ENCODE results near the gene FOXO4.
"Not testable (repeated sequence)": the region's sequence is repeated elsewhere in the genome, so short reads cannot be mapped to it uniquely, and the experiment has no call there.

The FOXO4 gene, protein sequence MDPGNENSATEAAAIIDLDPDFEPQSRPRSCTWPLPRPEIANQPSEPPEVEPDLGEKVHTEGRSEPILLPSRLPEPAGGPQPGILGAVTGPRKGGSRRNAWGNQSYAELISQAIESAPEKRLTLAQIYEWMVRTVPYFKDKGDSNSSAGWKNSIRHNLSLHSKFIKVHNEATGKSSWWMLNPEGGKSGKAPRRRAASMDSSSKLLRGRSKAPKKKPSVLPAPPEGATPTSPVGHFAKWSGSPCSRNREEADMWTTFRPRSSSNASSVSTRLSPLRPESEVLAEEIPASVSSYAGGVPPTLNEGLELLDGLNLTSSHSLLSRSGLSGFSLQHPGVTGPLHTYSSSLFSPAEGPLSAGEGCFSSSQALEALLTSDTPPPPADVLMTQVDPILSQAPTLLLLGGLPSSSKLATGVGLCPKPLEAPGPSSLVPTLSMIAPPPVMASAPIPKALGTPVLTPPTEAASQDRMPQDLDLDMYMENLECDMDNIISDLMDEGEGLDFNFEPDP

DNA sequence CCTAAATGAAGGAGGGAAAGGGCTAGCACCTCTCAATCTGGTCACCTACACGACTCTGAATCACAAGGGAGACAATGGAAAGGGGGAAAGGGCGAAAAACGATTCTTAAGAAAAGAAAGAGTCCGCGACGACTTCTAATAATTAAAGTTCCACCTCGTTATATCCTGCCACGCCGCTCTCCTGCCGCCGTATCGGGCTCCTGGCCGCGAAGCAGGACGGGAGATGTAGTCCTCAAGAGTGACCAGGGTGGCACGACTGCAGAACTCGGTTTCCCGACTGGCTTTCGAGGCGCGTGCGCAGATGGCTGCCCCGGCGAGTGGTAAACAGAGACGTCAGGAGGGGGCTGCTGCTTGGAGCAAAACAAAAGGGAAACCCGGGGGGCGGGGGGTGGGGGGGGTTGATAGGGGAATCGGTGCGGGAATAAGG is at the start of gene FOXO4:
FOXO4 (plus strand) TSS at position 297 of the 426 bp plus-strand sequence. CDS start 678 bp downstream, outside the sequence.
- H3K9me3 Mint-ChIP-seq: no peaks in the 10 kb centered on the region
- peak within 1 kb of the TSS; percentile 97 for H3K4me3 Mint-ChIP-seq
- no peaks in the 10 kb centered on the region for H3K36me3 Mint-ChIP-seq (ENCODE audit: low read depth)
- peaks cover 25% of the 10 kb centered on the region for H3K4me1 Mint-ChIP-seq (ENCODE audit: low read depth)
- H3K27ac Mint-ChIP-seq: peak within 1 kb of the TSS; percentile 91
- no peaks in the 10 kb centered on the region for H3K27me3 Mint-ChIP-seq

DNA sequence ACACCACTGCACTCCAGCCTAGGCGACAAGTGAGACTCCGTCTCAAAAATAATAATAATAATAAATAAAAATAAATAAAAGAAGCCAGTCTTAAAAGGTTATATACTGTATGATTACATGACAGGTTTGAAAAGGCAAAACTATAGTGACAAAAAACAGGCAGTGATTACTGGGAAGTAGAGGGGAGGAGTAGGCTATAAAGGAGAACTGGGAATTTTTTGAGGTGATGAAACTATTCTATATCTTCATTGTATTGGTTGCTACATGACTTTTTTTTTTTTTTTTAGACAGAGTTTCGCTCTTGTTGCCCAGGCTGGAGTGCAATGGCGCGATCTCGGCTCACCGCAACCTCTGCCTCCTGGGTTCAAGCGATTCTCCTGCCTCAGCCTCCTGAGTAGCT is 47.8 kb upstream of the FOXO4 start:
- not testable (repeated sequence) for H3K9me3 Mint-ChIP-seq; H3K4me1 Mint-ChIP-seq (ENCODE audit: low read depth); H3K27ac Mint-ChIP-seq; H3K4me3 Mint-ChIP-seq; H3K27me3 Mint-ChIP-seq; H3K36me3 Mint-ChIP-seq (ENCODE audit: low read depth)

DNA sequence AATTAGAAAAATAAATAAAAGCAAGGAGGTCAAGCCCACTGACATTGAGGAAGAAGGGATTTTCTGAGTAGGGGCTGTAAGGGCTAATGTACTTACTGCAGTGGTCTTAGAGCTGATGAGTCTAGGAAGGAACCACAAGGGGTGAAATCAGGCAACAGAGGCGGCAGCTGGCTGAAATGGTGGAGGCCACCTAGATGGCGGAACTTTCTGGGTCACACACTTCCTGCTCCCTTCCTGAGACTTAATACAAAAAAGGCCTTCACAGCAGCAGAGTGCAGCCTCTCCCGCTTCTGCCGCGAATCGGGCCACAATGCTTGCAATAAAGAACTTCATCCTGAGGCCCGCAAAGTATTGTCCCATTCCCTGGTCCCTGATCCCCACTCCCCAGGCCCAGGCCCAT is 42.9 kb upstream of the FOXO4 start:
- peaks cover 7% of the 10 kb centered on the region for H3K36me3 Mint-ChIP-seq (ENCODE audit: low read depth)
- no peak overlapping the region for H3K4me3 Mint-ChIP-seq
- H3K9me3 Mint-ChIP-seq: no peaks in the 10 kb centered on the region
- no peaks in the 10 kb centered on the region for H3K27me3 Mint-ChIP-seq
- no peak overlapping the region for H3K27ac Mint-ChIP-seq
- peaks cover 15% of the 10 kb centered on the region for H3K4me1 Mint-ChIP-seq (ENCODE audit: low read depth)

DNA sequence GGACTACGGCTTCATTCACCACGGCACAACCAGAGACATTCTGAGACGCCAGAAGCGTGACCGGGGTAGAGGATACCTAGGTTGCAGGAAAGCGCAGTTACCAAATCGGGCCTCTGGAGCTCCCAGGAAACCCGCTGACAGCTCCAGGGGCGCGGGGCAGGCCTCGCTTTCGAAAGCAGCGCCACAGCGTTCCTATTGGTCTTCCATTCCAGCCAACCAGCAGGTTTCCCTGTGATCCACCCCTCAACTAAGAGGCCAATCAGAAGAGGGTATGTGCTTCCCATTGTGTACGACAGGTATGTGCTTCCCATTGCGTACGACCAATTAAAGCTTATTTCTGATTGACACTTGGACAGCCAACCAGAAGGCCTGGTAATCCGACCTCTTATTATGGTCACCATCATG is 42.4 kb upstream of the FOXO4 start:
- Mint-ChIP-seq H3K36me3 (ENCODE audit: low read depth) (peaks cover 11% of the 10 kb centered on the region), H3K4me1 (ENCODE audit: low read depth) (peaks cover 20% of the 10 kb centered on the region), H3K27ac (no peak overlapping the region), H3K27me3 (no peaks in the 10 kb centered on the region), H3K4me3 (no peak overlapping the region), H3K9me3 (no peaks in the 10 kb centered on the region)

DNA sequence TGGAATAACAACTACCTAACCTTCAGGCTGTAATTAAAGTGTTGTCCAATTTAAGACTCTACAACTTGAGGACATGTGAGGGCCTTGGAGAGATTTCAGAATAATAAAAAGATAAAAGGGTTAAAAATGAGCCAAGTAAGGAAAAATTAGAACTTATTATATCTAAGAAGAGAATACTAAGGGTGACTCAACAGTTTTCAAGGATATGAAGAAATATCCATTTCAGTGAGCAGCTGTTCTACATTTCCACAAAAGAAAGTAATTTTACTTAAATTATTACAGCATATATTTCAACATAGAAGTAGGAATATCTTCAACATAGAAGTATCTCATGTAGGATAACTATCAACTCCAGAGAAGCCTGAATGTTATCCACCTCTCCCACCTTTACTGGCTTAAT is 38.8 kb upstream of the FOXO4 start:
- no peak overlapping the region for H3K4me3 Mint-ChIP-seq
- H3K27me3 Mint-ChIP-seq: no peaks in the 10 kb centered on the region
- peaks cover 32% of the 10 kb centered on the region for H3K36me3 Mint-ChIP-seq (ENCODE audit: low read depth)
- no peak overlapping the region for H3K27ac Mint-ChIP-seq
- peaks cover 35% of the 10 kb centered on the region for H3K4me1 Mint-ChIP-seq (ENCODE audit: low read depth)
- no peaks in the 10 kb centered on the region for H3K9me3 Mint-ChIP-seq

DNA sequence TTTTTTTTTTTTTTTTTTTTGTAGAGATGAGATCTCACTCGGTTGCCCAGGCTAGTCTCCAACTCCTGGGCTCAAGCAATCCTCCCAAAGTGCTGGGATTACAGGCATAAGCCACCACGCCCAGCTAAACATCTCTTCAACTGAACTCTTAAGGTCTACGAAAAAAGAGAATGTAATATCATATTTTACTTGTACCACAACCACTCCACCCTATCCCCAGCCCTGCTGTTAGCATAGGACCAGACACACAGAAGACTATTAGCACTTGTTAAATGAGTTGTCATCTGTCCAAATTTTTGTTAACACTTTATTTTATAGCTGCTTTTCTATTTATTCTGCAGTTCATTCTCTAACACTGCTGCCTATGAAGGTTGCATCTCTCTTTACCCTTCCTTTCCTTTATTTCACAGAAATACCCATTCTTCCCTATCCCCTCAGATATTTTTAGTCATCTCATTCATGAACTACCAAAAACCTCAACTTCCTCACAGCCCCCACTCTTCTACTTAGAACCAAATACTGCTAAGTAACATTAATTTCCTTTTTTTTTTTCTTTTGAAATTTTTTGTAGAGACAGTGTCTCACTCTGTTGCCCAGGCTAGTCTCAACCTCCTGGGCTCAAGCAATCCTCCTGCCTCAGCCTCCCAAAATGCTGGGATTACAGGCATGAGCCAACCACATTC is 37.7 kb upstream of the FOXO4 start:
- peaks cover 39% of the 10 kb centered on the region for H3K36me3 Mint-ChIP-seq (ENCODE audit: low read depth)
- peaks cover 35% of the 10 kb centered on the region for H3K4me1 Mint-ChIP-seq (ENCODE audit: low read depth)
- no peak overlapping the region for H3K4me3 Mint-ChIP-seq

DNA sequence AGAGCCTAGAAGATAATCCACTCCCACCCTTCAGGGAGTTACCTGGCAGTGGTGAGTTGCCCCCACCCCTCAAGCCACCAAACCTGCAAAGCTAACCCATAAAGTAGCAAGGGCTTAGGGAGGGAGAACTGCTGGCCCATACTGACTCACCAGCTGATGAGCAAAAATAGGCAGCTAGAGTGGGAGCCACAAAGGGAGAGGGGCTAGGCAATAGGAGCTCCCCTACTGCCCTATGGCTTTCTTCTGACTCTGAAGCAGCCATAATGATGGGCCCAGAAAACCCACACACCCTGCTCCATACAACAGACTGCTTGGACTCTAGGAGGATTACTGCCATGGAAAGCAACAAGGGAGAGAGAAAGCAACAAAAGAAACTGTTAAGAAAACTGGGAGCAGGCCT is 35.5 kb upstream of the FOXO4 start:
- Mint-ChIP-seq H3K4me3 (no peak overlapping the region), H3K9me3 (no peaks in the 10 kb centered on the region), H3K27me3 (no peaks in the 10 kb centered on the region), H3K4me1 (ENCODE audit: low read depth) (peaks cover 42% of the 10 kb centered on the region), H3K36me3 (ENCODE audit: low read depth) (peaks cover 42% of the 10 kb centered on the region), H3K27ac (peak overlapping the region; percentile 45)

More for the DNA sequence above, 37.7 kb upstream of the FOXO4 start:
- Mint-ChIP-seq H3K9me3 (no peaks in the 10 kb centered on the region), H3K27ac (peak overlapping the region; percentile 83), H3K27me3 (no peaks in the 10 kb centered on the region)

DNA sequence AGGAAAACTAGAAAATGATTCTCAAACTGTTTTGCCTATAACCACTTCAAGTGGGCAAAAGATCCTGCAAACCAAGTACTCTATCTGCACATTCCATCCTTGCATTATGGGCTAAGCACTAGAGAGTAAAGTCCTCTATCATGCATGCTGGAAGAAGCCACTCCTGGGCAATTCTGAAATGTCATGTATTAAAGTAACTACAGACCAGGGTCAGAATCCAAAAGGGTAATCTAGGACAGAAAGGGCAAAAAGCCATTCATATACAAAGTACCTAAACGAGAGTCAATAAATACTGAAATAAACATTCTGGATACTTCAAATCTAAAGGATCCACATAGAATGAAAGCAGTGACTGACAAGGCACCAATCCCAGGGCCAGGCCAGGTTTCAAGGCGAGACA is 28.6 kb upstream of the FOXO4 start:
- Mint-ChIP-seq H3K27me3 (no peaks in the 10 kb centered on the region), H3K4me1 (ENCODE audit: low read depth) (peaks cover 17% of the 10 kb centered on the region), H3K27ac (no peak overlapping the region), H3K4me3 (peak overlapping the region; percentile 95), H3K36me3 (ENCODE audit: low read depth) (peaks cover 17% of the 10 kb centered on the region), H3K9me3 (no peaks in the 10 kb centered on the region)

DNA sequence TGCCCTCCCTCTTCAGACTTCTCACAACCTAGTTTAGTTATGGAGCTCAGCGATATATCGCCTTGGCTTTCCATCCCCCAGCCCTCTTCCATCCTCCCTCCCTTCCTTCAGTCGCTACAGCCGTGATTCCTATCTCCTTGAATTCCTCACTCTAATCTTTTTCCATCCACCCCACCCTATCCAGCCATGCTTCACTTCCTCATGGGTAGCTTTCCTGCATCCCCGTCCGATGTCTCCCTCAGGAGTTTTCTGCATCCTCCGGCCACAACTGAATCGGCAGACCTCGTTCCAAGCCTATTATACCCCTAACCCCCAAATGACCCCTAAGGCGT is 28.0 kb upstream of the FOXO4 start:
- Mint-ChIP-seq H3K27ac (peak overlapping the region; percentile 90), H3K4me3 (peak overlapping the region; percentile 95), H3K9me3 (no peaks in the 10 kb centered on the region), H3K27me3 (no peaks in the 10 kb centered on the region), H3K4me1 (ENCODE audit: low read depth) (peaks cover 17% of the 10 kb centered on the region), H3K36me3 (ENCODE audit: low read depth) (peaks cover 13% of the 10 kb centered on the region)

DNA sequence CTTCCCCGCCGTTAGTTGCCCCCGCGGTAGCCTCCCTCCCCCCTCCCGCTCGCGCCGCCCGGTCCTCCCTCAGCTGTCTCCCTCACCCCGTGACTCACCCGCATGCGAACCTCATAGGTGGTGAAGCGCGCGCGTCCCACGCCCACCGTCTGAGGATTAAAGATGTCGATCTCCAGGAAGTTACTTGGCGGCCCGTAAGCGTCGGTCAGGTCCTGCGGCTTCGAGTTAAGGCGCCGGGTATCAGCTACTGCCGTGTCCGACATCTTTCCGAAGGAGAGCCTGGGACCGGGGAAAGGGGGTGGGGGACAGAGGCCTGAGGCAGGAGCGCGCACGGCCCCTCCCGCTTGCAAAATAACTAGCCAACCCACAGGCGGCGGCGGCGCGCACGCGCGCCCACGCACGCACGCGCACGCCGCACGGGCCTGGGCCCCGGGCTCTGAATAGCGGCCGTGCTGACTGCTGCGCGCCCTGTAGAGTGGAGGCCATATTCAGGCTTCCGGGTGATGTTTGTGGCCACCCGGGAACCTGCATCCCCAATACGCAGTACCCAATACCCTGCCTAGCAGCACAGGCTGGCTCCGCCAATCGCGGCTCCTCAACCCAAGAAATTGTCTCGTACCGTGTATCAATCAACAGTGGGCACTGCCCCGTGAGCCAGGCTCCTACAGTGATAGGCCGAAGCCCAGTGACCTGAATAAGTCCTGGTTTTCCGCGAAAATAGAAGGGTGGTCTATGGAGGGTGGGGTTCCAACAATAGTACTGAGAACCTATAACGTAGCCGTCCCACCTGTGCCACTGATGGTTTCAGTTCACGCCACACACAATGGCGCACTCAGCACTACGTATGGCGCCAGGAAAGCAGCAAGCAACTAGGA is 27.4 kb upstream of the FOXO4 start, which contains the start of gene SNX12:
SNX12 (minus strand) TSS at position 291 of the 875 bp plus-strand sequence; CDS start at position 263, 28 bp downstream.
- Mint-ChIP-seq H3K27ac (peak within 1 kb of the TSS; percentile 90), H3K36me3 (ENCODE audit: low read depth) (peaks cover 8% of the 10 kb centered on the region), H3K4me3 (peak within 1 kb of the TSS; percentile 95), H3K27me3 (no peaks in the 10 kb centered on the region), H3K9me3 (no peaks in the 10 kb centered on the region), H3K4me1 (ENCODE audit: low read depth) (peaks cover 17% of the 10 kb centered on the region)

DNA sequence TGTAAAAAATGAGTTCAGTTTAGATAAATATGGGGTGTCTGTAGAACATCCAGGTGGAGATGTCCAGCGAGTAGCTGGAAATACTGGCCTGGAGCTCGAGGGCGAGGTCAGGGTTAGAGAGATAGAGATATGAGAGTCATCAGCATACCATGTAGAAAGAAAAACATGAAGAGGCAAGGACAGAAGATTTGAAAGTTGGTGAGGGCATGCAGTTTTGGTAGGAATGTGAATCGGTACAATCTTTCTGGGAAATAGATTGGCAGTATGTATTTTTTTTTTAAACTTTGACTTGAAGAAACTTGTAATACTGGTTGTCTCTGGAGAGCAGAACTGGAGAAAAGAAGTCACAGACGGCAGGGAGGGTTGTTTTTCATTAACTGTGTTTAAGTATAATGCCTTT is 25.1 kb upstream of the FOXO4 start:
- Mint-ChIP-seq H3K4me1 (ENCODE audit: low read depth) (peaks cover 10% of the 10 kb centered on the region), H3K36me3 (ENCODE audit: low read depth) (no peaks in the 10 kb centered on the region), H3K27me3 (no peaks in the 10 kb centered on the region), H3K9me3 (no peaks in the 10 kb centered on the region), H3K27ac (no peak overlapping the region), H3K4me3 (no peak overlapping the region)

DNA sequence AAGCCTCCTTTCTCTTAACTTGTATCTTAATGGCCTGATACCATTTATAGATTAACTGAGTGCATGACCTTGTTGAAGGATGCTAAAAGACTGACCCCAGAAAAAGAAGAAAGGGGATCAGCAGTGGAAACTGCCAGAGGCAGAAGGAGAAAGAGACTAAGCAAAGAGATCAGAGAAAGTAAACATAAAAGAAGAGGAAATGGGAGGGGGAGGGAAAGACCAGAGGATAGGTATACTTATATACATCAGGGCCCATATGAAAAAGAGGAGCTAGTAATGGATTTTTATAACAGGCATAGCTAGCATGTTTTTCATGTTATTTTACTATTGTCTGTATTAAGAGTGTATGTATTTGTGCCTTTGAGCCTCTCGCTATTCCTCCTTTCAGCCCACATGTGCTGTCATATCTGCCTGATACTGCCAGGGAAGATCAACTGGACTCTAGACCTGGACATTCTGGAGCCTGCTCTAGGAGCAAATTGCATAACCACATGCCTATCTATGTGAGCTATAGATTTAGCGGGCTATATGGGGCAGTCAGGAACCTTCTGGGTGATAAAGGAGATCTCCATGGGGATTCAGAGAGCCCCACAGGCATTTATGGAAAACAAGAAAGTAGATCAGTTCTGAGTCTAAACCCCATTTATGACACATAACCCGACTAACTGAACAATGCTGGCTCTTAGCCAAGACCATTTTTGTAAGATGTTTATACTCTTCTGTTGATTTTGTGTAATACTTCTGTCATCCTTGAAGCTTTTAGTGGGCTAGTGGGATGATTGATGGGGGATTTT is 14.1 kb upstream of the FOXO4 start:
- no peaks in the 10 kb centered on the region for H3K36me3 Mint-ChIP-seq (ENCODE audit: low read depth)
- no peaks in the 10 kb centered on the region for H3K4me1 Mint-ChIP-seq (ENCODE audit: low read depth)
- no peak overlapping the region for H3K27ac Mint-ChIP-seq
- H3K4me3 Mint-ChIP-seq: no peak overlapping the region
- no peaks in the 10 kb centered on the region for H3K27me3 Mint-ChIP-seq
- no peaks in the 10 kb centered on the region for H3K9me3 Mint-ChIP-seq

DNA sequence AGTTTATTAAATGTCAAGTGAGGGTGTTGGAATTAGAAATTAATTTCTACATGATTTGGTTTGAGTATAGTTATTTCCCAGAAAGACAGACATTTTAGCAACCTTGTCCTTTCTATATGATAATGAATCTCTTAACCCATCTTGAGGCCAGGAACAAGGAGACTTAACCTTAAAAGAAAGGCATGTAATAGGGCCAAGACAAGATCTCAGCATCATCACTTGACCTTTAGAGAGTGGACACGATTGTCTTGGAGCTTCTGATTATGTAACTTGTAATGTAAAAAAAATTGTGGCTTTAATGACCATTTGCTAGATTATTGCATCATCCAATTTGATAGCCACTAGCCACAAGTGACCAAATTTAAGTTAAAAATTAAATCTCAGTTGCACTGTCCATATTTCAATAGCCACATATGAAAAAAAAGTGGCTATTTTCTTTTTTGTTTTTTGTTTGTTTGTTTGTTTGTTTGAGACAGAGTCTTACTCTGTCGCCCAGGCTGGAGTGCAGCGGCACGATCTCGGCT is 13.5 kb upstream of the FOXO4 start:
- no peaks in the 10 kb centered on the region for H3K36me3 Mint-ChIP-seq (ENCODE audit: low read depth)
- H3K9me3 Mint-ChIP-seq: no peaks in the 10 kb centered on the region
- no peak overlapping the region for H3K4me3 Mint-ChIP-seq
- no peaks in the 10 kb centered on the region for H3K4me1 Mint-ChIP-seq (ENCODE audit: low read depth)
- no peaks in the 10 kb centered on the region for H3K27me3 Mint-ChIP-seq
- no peak overlapping the region for H3K27ac Mint-ChIP-seq

DNA sequence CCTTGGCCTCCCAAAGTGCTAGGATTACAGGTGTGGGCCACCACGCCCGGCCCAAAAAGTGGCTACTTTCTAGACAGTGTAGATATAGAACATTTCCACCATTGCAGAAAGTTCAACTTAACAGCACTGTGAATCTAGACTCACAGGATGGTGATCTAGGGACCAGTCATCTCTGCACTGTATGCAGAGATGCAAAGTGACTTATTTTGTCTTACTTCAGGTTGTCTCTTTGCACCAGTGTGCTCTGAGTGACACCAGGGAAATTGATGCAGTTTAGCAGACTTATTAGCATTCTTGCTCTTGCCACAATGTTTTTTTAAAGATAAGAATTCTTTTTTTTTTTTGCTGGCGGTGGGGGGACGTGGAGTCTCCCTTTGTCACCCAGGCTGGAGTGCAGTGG is 12.8 kb upstream of the FOXO4 start:
- H3K9me3 Mint-ChIP-seq: no peaks in the 10 kb centered on the region
- no peak overlapping the region for H3K4me3 Mint-ChIP-seq
- no peak overlapping the region for H3K27ac Mint-ChIP-seq
- no peaks in the 10 kb centered on the region for H3K36me3 Mint-ChIP-seq (ENCODE audit: low read depth)
- no peaks in the 10 kb centered on the region for H3K4me1 Mint-ChIP-seq (ENCODE audit: low read depth)
- H3K27me3 Mint-ChIP-seq: no peaks in the 10 kb centered on the region

Measured in stimulated activated naive CD8-positive, alpha-beta T cell treated with anti-CD3 and anti-CD28 coated beads, Interleukin-15, Interleukin-2, amounts not matched to agents 100 ng/mL and 50 ng/mL, for 24 hours (primary cell).